ENCODE data around the gene NUDT8. TPM values are rescaled to one million over a fixed set of nuclear protein-coding genes. Genes with fewer than 3 reads are reported as not detected.

Gene NUDT8
- 11.7 and 16.6 TPM in 2 replicates for total RNA-seq

GRCh38 chr11:67629386-67630227, at the start of gene NUDT8:
Gene NUDT8 (minus strand): TSS chr11:67629937. CDS start chr11:67629911, 26 bp downstream.

GRCh38 chr11:67674442-67674871, 44.7 kb upstream of the NUDT8 start, which contains the start of gene ALDH3B2:
Gene ALDH3B2 (minus strand): TSS chr11:67674623. CDS start chr11:67666935, 7,688 bp downstream.

GRCh38 chr11:67639438-67639859, 9.7 kb upstream of the NUDT8 start, which contains the start of gene TBX10:
Gene TBX10 (minus strand): TSS chr11:67639763. CDS start chr11:67639472, 291 bp downstream.

GRCh38 chr11:67606492-67607295, 23.0 kb downstream of the NUDT8 start, which contains the start of gene NDUFV1:
Gene NDUFV1 (plus strand): TSS chr11:67606936. CDS start chr11:67607005, 69 bp downstream.

GRCh38 chr11:67583247-67584204, 46.2 kb downstream of the NUDT8 start, which contains the start of gene GSTP1:
Gene GSTP1 (plus strand): TSS chr11:67583812. CDS start chr11:67583844, 32 bp downstream.

Other genes starting within 250 kb of the NUDT8 start
- 5.5 and 16.3 TPM in 2 replicates for gene RAD9A, start 238.0 kb downstream of the NUDT8 start, total RNA-seq
- 251 and 264 TPM in 2 replicates for gene PPP1CA, start 228.1 kb downstream of the NUDT8 start, total RNA-seq
- not detected in 2 replicates for gene TBC1D10C, start 225.9 kb downstream of the NUDT8 start, total RNA-seq
- 0.30 TPM in 1 of 2 replicates, not detected in the other for gene CARNS1, start 214.3 kb downstream of the NUDT8 start, total RNA-seq
- gene RPS6KB2, start 201.4 kb downstream of the NUDT8 start, total RNA-seq = 44.4 and 71.9 TPM in 2 replicates
- gene PTPRCAP, start 192.3 kb downstream of the NUDT8 start, total RNA-seq = 0.78 and 1.4 TPM in 2 replicates
- 65.5 and 82.0 TPM in 2 replicates for gene CORO1B, start 186.5 kb downstream of the NUDT8 start, total RNA-seq
- gene GPR152, start 177.2 kb downstream of the NUDT8 start, total RNA-seq = not detected in 2 replicates
- gene CABP4, start 174.6 kb downstream of the NUDT8 start, total RNA-seq = not detected in 2 replicates
- gene TMEM134, start 160.7 kb downstream of the NUDT8 start, total RNA-seq = 91.8 and 98.6 TPM in 2 replicates
- 43.6 and 47.6 TPM in 2 replicates for gene AIP, start 146.9 kb downstream of the NUDT8 start, total RNA-seq
- 28.0 and 39.4 TPM in 2 replicates for gene PITPNM1, start 124.6 kb downstream of the NUDT8 start, total RNA-seq
- 73.0 and 86.1 TPM in 2 replicates for gene CDK2AP2, start 121.8 kb downstream of the NUDT8 start, total RNA-seq
- gene CABP2, start 106.5 kb downstream of the NUDT8 start, total RNA-seq = not detected in 2 replicates
- 2,705 and 3,941 TPM in 2 replicates for gene GSTP1, start 46.1 kb downstream of the NUDT8 start, total RNA-seq
- gene NDUFV1, start 23.0 kb downstream of the NUDT8 start, total RNA-seq = 271 and 284 TPM in 2 replicates
- not detected in 2 replicates for gene TBX10, start 9.8 kb upstream of the NUDT8 start, total RNA-seq
- gene ACY3, start 20.8 kb upstream of the NUDT8 start, total RNA-seq = 0.16 TPM in 1 of 2 replicates, not detected in the other
- 0.87 and 3.4 TPM in 2 replicates for gene ALDH3B2, start 44.7 kb upstream of the NUDT8 start, total RNA-seq

All from hair follicular keratinocyte (primary cell).